T-helper 1 cell (primary cell): Measurements from ENCODE around the gene CACNA1F.

Experiments
- DNase-seq, 5 donors: peaks; one replicate each; pipeline ENCODE4 v3.0.0-alpha.2; 2012 to 2020

The CACNA1F gene

GRCh38 chrX:49227726-49228125 lies 5.4 kb downstream of the CACNA1F start:
- no peak for DNase-seq

GRCh38 chrX:49226946-49227345 lies 6.2 kb downstream of the CACNA1F start:
- no peak for DNase-seq

GRCh38 chrX:49225858-49226257 lies 7.3 kb downstream of the CACNA1F start:
- no peak for DNase-seq

- DNase-seq = no peak
These were observed 11.3 kb downstream of the CACNA1F start for GRCh38 chrX:49221868-49222267.

GRCh38 chrX:49220100-49220499 lies 13.0 kb downstream of the CACNA1F start:
- DNase-seq = no peak

GRCh38 chrX:49214996-49215526 lies 18.1 kb downstream of the CACNA1F start:
- DNase-seq = no peak

GRCh38 chrX:49214416-49214815 lies 18.7 kb downstream of the CACNA1F start:
- DNase-seq = no peak

DNA sequence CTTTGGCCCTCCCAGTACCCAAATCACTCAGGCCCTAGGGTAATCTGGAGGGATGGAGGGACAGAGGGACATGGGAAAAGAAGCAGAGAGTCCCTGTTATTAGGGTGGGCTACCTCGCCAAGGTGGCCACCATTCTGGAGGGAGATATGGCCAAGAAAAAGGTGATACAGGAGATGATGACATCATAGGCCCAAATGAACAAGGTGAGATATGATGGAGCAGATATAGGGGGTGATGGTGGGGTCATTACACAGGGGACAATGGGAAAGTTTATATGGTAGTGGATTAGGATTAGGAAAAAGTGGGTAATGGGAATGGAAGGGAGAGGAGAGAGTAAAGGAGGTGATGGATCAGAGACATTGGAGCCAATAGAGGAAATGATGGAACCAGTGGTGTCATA lies 20.3 kb downstream of the CACNA1F start:
- no peak for DNase-seq

GRCh38 chrX:49212209-49212608 lies 20.9 kb downstream of the CACNA1F start:
- DNase-seq = no peak

DNA sequence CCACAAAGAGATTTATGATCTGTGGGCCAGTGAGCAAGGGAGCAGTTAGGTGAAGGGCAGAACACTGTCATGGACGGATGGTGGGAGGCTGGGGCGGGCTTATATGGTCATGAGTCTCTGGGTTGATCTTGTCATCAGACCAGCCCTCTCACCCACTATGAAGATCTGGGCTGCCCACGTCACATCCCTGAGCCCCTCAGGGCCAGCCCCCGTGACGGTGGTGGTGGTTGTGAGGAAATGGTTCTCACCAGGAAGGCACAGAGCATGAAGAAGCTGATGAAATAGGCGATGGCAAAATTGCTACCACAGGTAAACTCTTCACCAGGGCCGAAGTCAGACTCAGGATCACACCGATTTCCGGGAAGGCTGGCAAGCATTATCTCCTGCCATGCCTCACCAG lies 22.1 kb downstream of the CACNA1F start:
- DNase-seq = no peak

- no peak for DNase-seq
These were observed 22.7 kb downstream of the CACNA1F start for GRCh38 chrX:49210406-49210805.

DNA sequence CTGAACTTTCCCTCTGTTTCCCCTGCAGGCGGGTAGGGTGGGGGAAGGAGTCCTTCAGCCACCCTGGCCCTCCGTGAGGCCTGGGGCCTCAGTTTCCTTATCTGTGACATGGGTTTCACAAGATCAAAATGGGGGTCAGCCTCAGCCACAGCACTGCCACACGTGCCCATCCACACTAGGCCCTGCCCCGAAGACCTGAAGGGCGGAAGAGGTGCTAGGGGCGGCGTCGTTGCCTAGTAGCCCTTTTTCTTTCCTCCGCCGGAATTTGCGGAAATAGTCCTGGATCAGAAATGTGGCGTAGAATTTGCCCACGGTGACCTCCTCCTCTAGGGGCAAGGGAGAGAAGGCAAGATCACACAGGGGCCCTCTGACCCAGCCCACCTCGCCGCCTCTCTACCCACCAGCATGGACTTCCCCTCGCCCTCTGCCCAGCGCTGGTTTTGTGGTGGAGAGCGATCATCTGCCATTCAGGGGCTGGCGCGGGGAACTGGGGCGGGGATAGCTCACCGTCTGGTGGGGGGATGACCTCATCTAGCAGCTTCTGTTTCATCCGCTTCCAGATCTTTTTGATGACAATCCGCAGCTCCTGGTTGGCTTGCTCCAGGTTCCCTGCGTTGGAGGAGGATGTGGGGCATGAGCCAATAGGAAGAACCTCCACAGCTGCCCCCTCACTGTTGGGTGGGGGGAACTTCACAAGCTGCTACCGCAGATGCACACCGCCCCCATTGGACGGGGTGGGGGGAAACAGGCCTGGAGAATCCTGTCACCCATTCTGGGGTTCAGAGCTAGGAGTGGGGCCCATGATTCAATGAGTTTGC lies 23.5 kb downstream of the CACNA1F start:
- no peak for DNase-seq

DNA sequence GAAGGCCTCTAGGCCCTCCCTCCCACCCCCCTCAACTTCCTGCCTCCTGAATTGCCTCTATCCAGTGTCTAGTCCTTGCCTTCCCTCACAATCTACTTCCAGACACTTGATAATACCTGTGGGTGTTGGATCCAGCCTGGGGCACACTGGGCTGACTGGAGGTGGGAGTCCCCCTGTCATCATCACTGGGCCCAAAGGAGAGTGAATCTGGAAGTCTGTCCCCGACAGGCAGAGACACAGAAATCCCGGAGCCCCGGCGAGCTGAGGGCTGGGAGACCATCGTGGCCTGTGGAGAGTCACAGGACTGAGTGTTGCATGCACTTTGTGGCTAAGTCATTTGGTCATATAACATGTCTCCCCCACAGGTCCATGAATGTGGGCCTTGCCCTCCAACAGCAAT lies 24.7 kb downstream of the CACNA1F start:
- DNase-seq = no peak

DNA sequence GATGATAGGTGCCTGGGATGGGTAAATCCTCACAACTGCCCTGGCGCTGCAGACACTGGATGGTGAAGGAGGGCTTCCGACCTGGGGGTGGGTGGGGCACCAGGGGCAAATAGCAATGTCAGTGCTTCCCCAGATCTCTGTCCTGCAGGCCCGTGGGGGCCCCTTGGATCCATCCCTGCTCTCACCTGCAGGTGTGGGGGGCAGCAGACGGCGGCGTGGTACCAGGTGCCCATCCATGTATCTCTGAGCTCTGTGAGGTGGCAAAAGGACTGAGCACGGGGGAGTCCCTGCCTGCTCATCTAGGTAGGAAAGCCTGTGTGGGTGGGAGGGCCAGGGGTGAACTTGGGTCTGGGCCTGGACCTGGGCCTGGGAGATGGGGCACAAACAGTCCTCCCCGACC lies 26.6 kb downstream of the CACNA1F start:
- no peak for DNase-seq

DNA sequence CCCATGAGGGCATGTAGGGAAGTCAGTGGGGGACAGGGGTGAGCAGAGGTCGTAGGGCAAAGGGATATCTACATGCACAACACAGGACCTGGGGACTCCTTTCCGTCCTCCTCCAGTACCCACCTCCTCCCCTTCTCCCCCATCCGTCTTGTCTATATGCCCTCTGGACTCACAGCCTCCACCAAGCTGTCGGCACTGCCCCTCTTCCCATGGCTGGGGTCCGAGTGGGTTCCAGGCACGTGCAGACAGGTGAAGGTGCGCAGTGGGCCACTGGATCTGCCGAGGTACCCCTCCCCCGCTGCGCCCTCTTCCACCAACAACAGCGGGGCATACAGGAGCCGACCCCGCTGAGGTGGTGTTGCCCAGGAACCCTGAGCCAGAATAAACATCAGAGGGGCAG lies 27.7 kb downstream of the CACNA1F start:
- no peak for DNase-seq

DNA sequence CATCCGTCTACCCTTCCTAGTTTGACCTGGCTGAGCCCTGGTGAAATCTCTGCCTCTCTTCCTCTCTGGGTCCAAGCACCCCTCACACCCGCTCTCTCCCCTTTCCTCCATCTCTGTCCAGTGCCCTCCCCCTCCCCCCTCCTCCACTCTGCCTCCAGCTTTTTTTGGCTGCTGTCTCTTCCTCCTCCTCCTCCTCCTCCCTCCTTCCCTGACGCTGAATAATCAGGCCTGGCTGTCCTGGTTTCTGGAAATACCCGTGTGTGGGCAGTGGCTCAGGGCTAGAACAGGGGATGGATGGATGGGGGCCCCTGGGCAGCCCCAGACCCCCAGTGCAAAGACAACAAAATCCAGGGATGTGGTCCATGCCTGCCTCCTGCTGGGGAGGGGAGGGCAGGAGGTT lies 28.4 kb downstream of the CACNA1F start:
- DNase-seq = no peak

- DNase-seq = no peak
These were observed 29.1 kb downstream of the CACNA1F start for GRCh38 chrX:49204017-49204416.

DNA sequence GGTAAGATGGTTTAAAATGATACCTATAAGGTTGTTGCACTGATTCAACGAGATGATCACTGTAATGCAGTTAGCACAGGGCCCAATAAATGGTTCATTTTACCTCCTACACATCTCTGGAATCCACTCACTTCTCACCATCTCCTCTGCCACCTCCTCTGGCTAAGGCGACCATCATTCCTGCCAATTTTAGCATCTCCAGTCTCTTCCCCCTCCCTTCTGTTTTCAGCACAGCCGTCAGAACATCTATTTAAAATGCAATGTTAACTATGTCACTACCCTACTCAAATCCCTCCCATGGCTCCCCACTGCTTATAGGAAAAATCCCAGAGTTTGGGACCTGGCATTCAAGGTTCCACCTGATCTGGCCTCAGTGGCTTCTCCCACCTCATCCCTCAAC lies 29.6 kb downstream of the CACNA1F start:
- no peak for DNase-seq

- no peak for DNase-seq
These were observed 31.1 kb downstream of the CACNA1F start for GRCh38 chrX:49202022-49202421.

DNA sequence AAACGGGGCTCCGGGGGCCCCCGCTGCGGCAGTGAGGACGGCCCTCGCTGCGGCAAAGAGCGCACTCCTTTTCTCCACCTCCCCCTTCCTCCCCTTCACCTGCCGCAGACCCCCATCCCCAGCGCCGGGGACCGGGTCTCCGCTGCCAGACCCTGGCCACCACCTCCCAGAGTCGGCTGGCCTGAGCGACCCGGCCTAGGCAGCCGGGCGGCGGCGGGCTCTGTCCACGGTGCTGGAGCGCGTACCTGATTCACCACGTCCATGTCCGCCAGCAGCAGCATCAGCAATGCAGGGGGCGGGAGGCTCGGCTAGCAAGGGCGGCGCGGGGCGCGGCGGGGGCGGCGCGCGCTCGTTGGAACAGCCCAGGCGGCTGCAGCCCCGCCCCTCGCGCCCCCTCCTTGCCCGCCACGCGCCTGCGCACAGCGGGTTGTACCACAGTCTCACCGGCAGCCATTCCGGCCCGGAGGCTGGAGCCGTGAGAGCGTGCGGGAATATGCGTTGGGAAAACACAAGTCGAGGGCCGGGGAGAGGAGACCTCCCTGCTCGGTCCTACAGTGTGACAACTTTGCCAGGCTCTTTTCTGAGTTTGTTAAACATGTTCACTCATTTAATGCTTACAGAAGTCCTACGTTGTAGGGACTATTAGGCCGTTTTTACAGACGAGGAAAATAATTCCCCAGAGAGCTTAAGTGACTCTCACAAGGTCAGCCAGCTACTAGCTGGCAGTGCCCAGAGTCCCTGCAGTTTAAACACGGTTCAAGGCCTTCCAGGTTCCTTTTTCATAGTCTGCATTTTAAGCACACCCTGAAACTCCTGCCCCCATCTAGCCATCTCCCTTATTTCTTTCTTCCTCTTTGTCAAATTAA lies 33.0 kb downstream of the CACNA1F start, which contains the start of gene SYP:
TSS of gene SYP (minus strand) at position 288 of the 866 bp plus-strand sequence. CDS start at position 281, 7 bp downstream.
- peak; percentile 77 to 86 (median 82) for DNase-seq

GRCh38 chrX:49199315-49199595 lies 33.9 kb downstream of the CACNA1F start:
- no peak for DNase-seq

GRCh38 chrX:49198540-49199314 lies 34.4 kb downstream of the CACNA1F start:
- DNase-seq = no peak

DNA sequence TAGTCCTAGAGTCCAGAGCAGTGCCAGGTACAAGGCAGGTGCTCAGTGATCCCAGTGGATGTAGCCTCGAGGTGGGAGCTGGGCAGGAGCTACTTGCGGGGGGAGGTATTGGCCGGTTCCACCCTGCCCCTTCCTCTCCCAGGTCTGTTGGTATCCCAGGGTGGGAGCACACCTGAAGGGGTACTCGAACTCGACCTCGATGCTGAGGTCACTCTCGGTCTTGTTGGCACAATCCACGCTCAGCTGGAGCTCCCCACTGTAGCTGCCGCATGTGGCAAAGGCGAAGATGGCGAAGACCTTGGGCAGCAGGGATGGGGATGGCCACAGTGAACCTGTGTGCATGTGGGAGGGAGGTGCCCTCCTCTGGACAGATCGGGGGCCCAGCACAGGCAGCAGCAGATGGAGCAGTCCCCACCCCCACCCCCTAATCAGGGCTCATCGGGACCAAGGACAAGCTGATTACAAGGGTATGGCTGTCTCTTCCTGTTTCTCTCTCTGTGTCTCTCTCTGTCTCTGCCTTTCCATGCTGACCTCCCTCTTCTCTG lies 35.5 kb downstream of the CACNA1F start:
- DNase-seq = no peak
